HepG2 (cell line): ENCODE measurements around the gene SAMD10. TPM values are rescaled to one million over a fixed set of nuclear protein-coding genes. Genes with fewer than 3 reads are reported as not detected.

ENCODE experiments used
- ARHGAP35 ChIP-seq: sonication (generic); formaldehyde crosslinking; IDR thresholded peaks from 2 replicates; pipeline ENCODE4 v1.9.0; 2022; ENCODE audit warnings: mild to moderate bottlenecking, inconsistent platforms, moderate library complexity, missing genetic modification reagents, borderline replicate concordance
- ETS1 ChIP-seq: sonication (generic); formaldehyde crosslinking; IDR thresholded peaks from 2 replicates; pipeline ENCODE4 v1.4.0; 2020; ENCODE audit warnings: missing genetic modification reagents
- HNRNPL ChIP-seq: fragments of 200-400 bp; formaldehyde crosslinking; IDR thresholded peaks from 2 replicates; pipeline ENCODE4 v1.6.1; 2017; ENCODE audit warnings: mild to moderate bottlenecking, low read depth, low read length
- IRF2 ChIP-seq: IDR thresholded peaks from 2 replicates; pipeline ENCODE4 v1.6.1; 2018; ENCODE audit warnings: missing genetic modification reagents, missing compliant biosample characterization
- JUNB ChIP-seq: sonication (generic); formaldehyde crosslinking; IDR thresholded peaks from 2 replicates; pipeline ENCODE4 v1.8.0; 2022; ENCODE audit warnings: missing genetic modification reagents, mild to moderate bottlenecking, borderline replicate concordance
- MED8 ChIP-seq: sonication (generic); formaldehyde crosslinking; IDR thresholded peaks from 2 replicates; pipeline ENCODE4 v1.8.1; 2023; ENCODE audit warnings: mild to moderate bottlenecking, missing genetic modification reagents; ENCODE audit not compliant: insufficient replicate concordance
- PLRG1 ChIP-seq: fragments of 450-650 bp; conservative IDR thresholded peaks from 2 replicates; pipeline ENCODE4 v1.6.1; 2016
- ZBTB39 ChIP-seq: sonication (generic); formaldehyde crosslinking; IDR thresholded peaks from 2 replicates; pipeline ENCODE4 v1.5.0; 2020; ENCODE audit warnings: missing genetic modification reagents
- ZIK1 ChIP-seq: sonication (generic); formaldehyde crosslinking; IDR thresholded peaks from 2 replicates; pipeline ENCODE4 v1.5.0; 2020; ENCODE audit warnings: mild to moderate bottlenecking, low read depth, missing genetic modification reagents, borderline replicate concordance
- ZNF430 ChIP-seq: sonication (generic); formaldehyde crosslinking; IDR thresholded peaks from 2 replicates; pipeline ENCODE4 v1.9.0; 2021; ENCODE audit warnings: mild to moderate bottlenecking, missing genetic modification reagents
- ZNF431 ChIP-seq: sonication (generic); formaldehyde crosslinking; IDR thresholded peaks from 2 replicates; pipeline ENCODE4 v1.9.0; 2022; ENCODE audit warnings: missing genetic modification reagents, low read depth, mild to moderate bottlenecking, borderline replicate concordance
- ZNF550 ChIP-seq: sonication (generic); formaldehyde crosslinking; IDR thresholded peaks from 2 replicates; pipeline ENCODE4 v1.4.0; 2020; ENCODE audit warnings: mild to moderate bottlenecking, missing genetic modification reagents, borderline replicate concordance
- ZNF574 ChIP-seq: sonication (generic); formaldehyde crosslinking; IDR thresholded peaks from 2 replicates; pipeline ENCODE4 v1.4.0; 2020; ENCODE audit warnings: missing genetic modification reagents
- ZNF766 ChIP-seq: sonication (generic); formaldehyde crosslinking; IDR thresholded peaks from 2 replicates; pipeline ENCODE4 v1.5.0; 2020; ENCODE audit warnings: missing genetic modification reagents, borderline replicate concordance
- polyA plus RNA-seq, 8 experiments: library from polyadenylated mRNA; depleted of rRNA in 3 of 8; stranded (reverse) in 7 of 8; unstranded in 1 of 8; fragments of >200 nt; fragmentation: Illumina TruSeq in 4 of 8; extraction: Trizol in 4 of 8; gene quantifications; 2 replicates each; pipeline versions ENCODE4 v1.2.1 to v1.2.3, GENCODE V29; 2011 to 2016; ENCODE audit warnings: low read depth in 4 of 8, missing spikeins in 1 of 8, mixed read lengths in 1 of 8; ENCODE audit not compliant: insufficient read depth in 1 of 8
- total RNA-seq, 5 experiments: library from RNA; depleted of rRNA; stranded (reverse); fragments of >200 nt; fragmentation: Illumina TruSeq; extraction: Trizol; gene quantifications; 2 replicates each; pipeline ENCODE4 v1.2.3, GENCODE V29; 2016; ENCODE audit warnings: low read depth in 1 of 5
- TF ChIP-seq, protein P1 (sequence below): IDR thresholded peaks from 2 replicates; pipeline ENCODE4 v1.6.1; 2016; ENCODE audit warnings: missing biosample characterization, missing genetic modification reagents, low read depth
- TF ChIP-seq, protein P2 (sequence below): IDR thresholded peaks from 2 replicates; pipeline ENCODE4 v1.6.1; 2012; ENCODE audit warnings: inconsistent platforms
- TF ChIP-seq, protein P3 (sequence below): sonication (generic); formaldehyde crosslinking; IDR thresholded peaks from 2 replicates; pipeline ENCODE4 v1.4.0; 2020; ENCODE audit warnings: mild to moderate bottlenecking, low read depth, missing genetic modification reagents

SAMD10 gene
- total and polyA plus RNA-seq, 2 of the 13 experiments (the other 11 are each of a cell fraction or from before 2014, with no cell fraction given) = 6.1 to 11.0 TPM

GRCh38 chr20:63957004-63957689 lies 22.3 kb downstream of the SAMD10 start (continued):
- no peak for TF ChIP-seq ZBTB39
- no peak for TF ChIP-seq PLRG1
- TF ChIP-seq, protein P1, sequence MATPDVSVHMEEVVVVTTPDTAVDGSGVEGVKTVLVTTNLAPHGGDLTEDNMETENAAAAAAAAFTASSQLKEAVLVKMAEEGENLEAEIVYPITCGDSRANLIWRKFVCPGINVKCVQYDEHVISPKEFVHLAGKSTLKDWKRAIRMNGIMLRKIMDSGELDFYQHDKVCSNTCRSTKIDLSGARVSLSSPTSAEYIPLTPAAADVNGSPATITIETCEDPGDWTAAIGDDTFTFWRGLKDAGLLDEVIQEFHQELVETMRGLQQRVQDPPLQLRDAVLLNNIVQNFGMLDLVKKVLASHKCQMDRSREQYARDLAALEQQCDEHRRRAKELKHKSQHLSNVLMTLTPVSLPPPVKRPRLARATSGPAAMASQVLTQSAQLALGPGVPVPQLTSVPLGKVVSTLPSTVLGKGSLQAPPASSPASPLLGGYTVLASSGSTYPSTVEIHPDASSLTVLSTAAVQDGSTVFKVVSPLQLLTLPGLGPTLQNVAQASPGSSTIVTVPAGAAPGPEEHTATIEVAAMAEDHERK (CRISPR knock-in tag) = peak; percentile 33; the same call in 1 of the 2 replicates
- no peak for TF ChIP-seq ZNF574 (CRISPR knock-in tag)
- TF ChIP-seq ZNF766 (CRISPR knock-in tag) = peak; percentile 58; the same call in 1 of the 2 replicates
- TF ChIP-seq HNRNPL = no peak; the same call in none of the 2 replicates
- TF ChIP-seq ZNF431 = no peak
- no peak for TF ChIP-seq JUNB
- peak; percentile 91; the same call in 1 of the 2 replicates for TF ChIP-seq ZNF430 (CRISPR knock-in tag)
- TF ChIP-seq, protein P2, sequence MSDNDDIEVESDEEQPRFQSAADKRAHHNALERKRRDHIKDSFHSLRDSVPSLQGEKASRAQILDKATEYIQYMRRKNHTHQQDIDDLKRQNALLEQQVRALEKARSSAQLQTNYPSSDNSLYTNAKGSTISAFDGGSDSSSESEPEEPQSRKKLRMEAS = peak; percentile 56
- no peak for TF ChIP-seq ZNF550
- TF ChIP-seq, protein P3, sequence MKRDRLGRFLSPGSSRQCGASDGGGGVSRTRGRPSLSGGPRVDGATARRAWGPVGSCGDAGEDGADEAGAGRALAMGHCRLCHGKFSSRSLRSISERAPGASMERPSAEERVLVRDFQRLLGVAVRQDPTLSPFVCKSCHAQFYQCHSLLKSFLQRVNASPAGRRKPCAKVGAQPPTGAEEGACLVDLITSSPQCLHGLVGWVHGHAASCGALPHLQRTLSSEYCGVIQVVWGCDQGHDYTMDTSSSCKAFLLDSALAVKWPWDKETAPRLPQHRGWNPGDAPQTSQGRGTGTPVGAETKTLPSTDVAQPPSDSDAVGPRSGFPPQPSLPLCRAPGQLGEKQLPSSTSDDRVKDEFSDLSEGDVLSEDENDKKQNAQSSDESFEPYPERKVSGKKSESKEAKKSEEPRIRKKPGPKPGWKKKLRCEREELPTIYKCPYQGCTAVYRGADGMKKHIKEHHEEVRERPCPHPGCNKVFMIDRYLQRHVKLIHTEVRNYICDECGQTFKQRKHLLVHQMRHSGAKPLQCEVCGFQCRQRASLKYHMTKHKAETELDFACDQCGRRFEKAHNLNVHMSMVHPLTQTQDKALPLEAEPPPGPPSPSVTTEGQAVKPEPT (CRISPR knock-in tag) = no peak
- TF ChIP-seq ZIK1 = no peak
- TF ChIP-seq ETS1 (CRISPR knock-in tag) = no peak
- TF ChIP-seq MED8 (CRISPR knock-in tag) = no peak
- no peak; the same call in 1 of the 2 replicates for TF ChIP-seq ARHGAP35
- TF ChIP-seq IRF2 (CRISPR knock-in tag) = peak; percentile 85
